ENCODE measurements around the gene GPR150.
"Not testable (repeated sequence)": the region's sequence is repeated elsewhere in the genome, so short reads cannot be mapped to it uniquely, and the experiment has no call there.

The GPR150 gene

DNA sequence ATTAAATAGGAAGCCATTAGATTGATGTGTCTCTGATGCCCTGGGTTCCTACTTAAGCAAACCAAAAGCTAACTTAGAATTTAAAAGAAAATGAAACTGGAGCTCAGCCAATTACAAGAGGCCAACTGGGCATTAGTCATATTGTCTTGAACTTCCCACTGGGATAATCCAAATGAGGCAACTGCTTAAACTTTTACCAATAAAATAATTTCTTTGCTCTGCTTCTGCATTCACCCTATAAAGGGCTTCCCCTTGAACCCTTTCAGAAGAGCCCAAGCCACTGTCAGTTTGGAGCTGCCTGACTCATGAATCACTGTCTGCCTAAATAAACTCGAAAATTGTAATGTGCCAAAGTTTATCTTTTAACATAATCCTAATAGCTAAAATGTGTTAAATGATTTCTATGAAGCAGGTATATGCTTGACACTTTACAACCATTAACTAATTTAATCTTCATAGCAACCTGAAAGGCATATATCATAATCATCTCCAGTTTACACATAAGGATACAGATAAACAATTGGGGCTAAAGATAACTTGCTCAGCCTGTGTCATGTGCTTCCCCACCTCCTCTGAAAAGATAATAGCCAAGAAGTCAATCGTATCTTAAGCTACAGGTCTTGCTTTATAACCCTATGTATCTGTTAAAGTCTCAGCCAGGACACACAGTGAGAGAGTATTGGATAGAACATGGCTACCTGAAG, 11.5 kb downstream of the GPR150 start:
- H3K27ac ChIP-seq (ENCODE audit: low read depth, low read length, poor library complexity, severe bottlenecking), result no peak overlapping the region
- TF ChIP-seq EZH2 (IDR thresholded peaks at IDR 0.05; ENCODE audit: borderline replicate concordance, low read length) (no peak), CTCF (IDR thresholded peaks at IDR 0.05; ENCODE audit: low read length) (no peak)
- H3K9me3 ChIP-seq (ENCODE audit: low read length), result no peaks in the 10 kb centered on the region
- no peaks in the 10 kb centered on the region for H3K9me2 ChIP-seq (ENCODE audit: low read depth, low read length)
- H3F3A ChIP-seq (ENCODE audit: insufficient read depth, low read length), result no peaks in the 10 kb centered on the region
- H3K4me1 ChIP-seq (ENCODE audit: insufficient read depth, low read length, severe bottlenecking), result no peaks in the 10 kb centered on the region
- H3K9ac ChIP-seq (ENCODE audit: low read length), result no peak overlapping the region
- no peaks in the 10 kb centered on the region for H3K79me2 ChIP-seq (ENCODE audit: insufficient read depth, low read length)
- H2AFZ ChIP-seq (ENCODE audit: low read length), result peak overlapping the region; percentile 92
- H3K36me3 ChIP-seq (ENCODE audit: insufficient read depth, low read length), result no peaks in the 10 kb centered on the region; the same call in 1 of the 2 replicates
- H3K4me2 ChIP-seq (ENCODE audit: low read length), result no peak overlapping the region
- H4K20me1 ChIP-seq (ENCODE audit: insufficient read depth, low read length), result no peaks in the 10 kb centered on the region
- no peak overlapping the region for H3K4me3 ChIP-seq (ENCODE audit: low read depth, low read length, poor library complexity, severe bottlenecking)
- H3K27me3 ChIP-seq (ENCODE audit: insufficient read depth, low read length), result no peaks in the 10 kb centered on the region

DNA sequence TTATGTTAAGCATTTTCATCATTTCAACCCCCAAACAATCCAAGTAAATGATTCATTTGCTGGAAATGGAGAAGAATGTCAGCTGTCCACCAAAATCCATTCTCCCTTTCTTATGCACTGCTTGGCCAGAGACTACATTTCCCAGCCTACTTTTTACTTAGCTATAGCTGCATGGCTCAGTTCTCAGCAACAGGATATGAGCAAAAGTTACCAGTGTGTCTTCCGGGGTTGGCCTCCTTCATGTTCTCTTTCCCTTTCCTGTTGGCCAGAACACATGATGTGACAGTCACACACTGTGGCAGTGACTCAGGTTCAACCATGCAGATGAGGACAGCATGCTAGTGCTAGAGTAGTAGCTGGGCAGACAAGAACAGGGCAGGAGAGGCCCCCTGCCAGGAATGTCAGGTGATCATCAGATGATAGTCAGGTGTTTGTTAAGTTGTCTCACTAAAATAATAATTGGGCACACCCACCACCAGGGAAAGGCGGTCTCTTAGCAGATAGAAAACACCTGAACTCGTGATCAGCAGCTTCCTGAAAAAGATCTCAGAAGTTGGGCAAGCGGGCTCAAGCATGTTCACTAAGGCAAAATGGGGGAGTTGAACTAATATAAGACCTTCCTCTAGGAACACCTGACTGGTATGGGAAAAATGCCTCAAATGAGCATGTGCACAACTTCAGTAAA, 12.2 kb downstream of the GPR150 start:
- no peaks in the 10 kb centered on the region for H3K79me2 ChIP-seq (ENCODE audit: insufficient read depth, low read length)
- H3K4me1 ChIP-seq (ENCODE audit: insufficient read depth, low read length, severe bottlenecking), result no peaks in the 10 kb centered on the region
- no peaks in the 10 kb centered on the region for H3K9me2 ChIP-seq (ENCODE audit: low read depth, low read length)
- no peaks in the 10 kb centered on the region for H4K20me1 ChIP-seq (ENCODE audit: insufficient read depth, low read length)
- no peak overlapping the region for H3K4me3 ChIP-seq (ENCODE audit: low read depth, low read length, poor library complexity, severe bottlenecking)
- no peak overlapping the region for H3K9ac ChIP-seq (ENCODE audit: low read length)
- H3F3A ChIP-seq (ENCODE audit: insufficient read depth, low read length), result no peaks in the 10 kb centered on the region
- peak overlapping the region; percentile 92 for H2AFZ ChIP-seq (ENCODE audit: low read length)
- no peak overlapping the region for H3K4me2 ChIP-seq (ENCODE audit: low read length)
- no peaks in the 10 kb centered on the region for H3K9me3 ChIP-seq (ENCODE audit: low read length)
- no peak for TF ChIP-seq CTCF (IDR thresholded peaks at IDR 0.05; ENCODE audit: low read length)
- TF ChIP-seq EZH2 (IDR thresholded peaks at IDR 0.05; ENCODE audit: borderline replicate concordance, low read length), result no peak
- H3K27me3 ChIP-seq (ENCODE audit: insufficient read depth, low read length), result no peaks in the 10 kb centered on the region
- no peaks in the 10 kb centered on the region; the same call in 1 of the 2 replicates for H3K36me3 ChIP-seq (ENCODE audit: insufficient read depth, low read length)
- H3K27ac ChIP-seq (ENCODE audit: low read depth, low read length, poor library complexity, severe bottlenecking), result no peak overlapping the region

- H3K27me3 ChIP-seq (ENCODE audit: insufficient read depth, low read length); H3K4me2 ChIP-seq (ENCODE audit: low read length); H3K4me3 ChIP-seq (ENCODE audit: low read depth, low read length, poor library complexity, severe bottlenecking); H3K36me3 ChIP-seq (ENCODE audit: insufficient read depth, low read length); H2AFZ ChIP-seq (ENCODE audit: low read length); H4K20me1 ChIP-seq (ENCODE audit: insufficient read depth, low read length); H3K9ac ChIP-seq (ENCODE audit: low read length); H3F3A ChIP-seq (ENCODE audit: insufficient read depth, low read length); H3K4me1 ChIP-seq (ENCODE audit: insufficient read depth, low read length, severe bottlenecking); H3K79me2 ChIP-seq (ENCODE audit: insufficient read depth, low read length); H3K9me2 ChIP-seq (ENCODE audit: low read depth, low read length); H3K9me3 ChIP-seq (ENCODE audit: low read length); H3K27ac ChIP-seq (ENCODE audit: low read depth, low read length, poor library complexity, severe bottlenecking): not testable (repeated sequence)
These were observed 13.1 kb downstream of the GPR150 start for GRCh38 chr5:95632942-95633341.

Measured in OCI-LY1 (cell line).